Measurements from ENCODE around the gene RAB22A. TPM values are rescaled to one million over a fixed set of nuclear protein-coding genes. Genes with fewer than 3 reads are reported as not detected.

Gene RAB22A
- total and polyA plus RNA-seq, 2 donors from 2014 or later, result 7.0 to 20.7 TPM

DNA sequence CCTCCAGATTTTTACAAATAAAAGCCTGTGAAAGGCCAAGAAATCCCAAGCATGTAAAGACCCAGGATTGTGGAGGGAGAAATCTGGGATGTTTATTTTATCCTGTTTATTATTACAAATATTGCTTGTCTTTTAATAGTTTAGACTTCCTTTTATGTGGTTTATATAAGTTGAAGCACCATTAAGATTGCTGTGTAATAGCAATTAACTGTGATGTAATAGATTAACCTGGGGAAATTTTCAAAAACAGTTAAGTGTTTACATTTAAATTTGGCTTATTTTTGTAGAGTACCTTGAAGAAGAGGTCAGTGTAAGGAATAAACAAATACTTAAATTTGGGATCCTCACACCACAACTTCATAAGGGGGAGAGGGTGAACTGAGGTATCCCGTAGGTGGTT lies 106.5 kb downstream of the RAB22A start:
- no peak overlapping the region for H3K27ac ChIP-seq (ENCODE audit: low read depth in 2 of 2, low read length in 2 of 2)
- TF ChIP-seq, protein P1, sequence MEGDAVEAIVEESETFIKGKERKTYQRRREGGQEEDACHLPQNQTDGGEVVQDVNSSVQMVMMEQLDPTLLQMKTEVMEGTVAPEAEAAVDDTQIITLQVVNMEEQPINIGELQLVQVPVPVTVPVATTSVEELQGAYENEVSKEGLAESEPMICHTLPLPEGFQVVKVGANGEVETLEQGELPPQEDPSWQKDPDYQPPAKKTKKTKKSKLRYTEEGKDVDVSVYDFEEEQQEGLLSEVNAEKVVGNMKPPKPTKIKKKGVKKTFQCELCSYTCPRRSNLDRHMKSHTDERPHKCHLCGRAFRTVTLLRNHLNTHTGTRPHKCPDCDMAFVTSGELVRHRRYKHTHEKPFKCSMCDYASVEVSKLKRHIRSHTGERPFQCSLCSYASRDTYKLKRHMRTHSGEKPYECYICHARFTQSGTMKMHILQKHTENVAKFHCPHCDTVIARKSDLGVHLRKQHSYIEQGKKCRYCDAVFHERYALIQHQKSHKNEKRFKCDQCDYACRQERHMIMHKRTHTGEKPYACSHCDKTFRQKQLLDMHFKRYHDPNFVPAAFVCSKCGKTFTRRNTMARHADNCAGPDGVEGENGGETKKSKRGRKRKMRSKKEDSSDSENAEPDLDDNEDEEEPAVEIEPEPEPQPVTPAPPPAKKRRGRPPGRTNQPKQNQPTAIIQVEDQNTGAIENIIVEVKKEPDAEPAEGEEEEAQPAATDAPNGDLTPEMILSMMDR (IDR thresholded peaks at IDR 0.05; ENCODE audit: borderline replicate concordance, extremely low read depth, insufficient read depth), result no peak
- intact Hi-C loops (cut with DNase I), result no loop called here
- H3K9me3 ChIP-seq (ENCODE audit: control insufficient read depth in 2 of 3, insufficient read depth in 1 of 3, low read length in 3 of 3), result no peaks in the 10 kb centered on the region
- no peaks in the 10 kb centered on the region for H3K27me3 ChIP-seq (ENCODE audit: control insufficient read depth, insufficient read depth, low read length)
- DNase-seq, result no peak
- peaks cover 0 to 9% (median 5%) of the 10 kb centered on the region in 3 donors for H3K4me1 ChIP-seq (ENCODE audit: control insufficient read depth in 2 of 3, insufficient read depth in 2 of 3, low read depth in 1 of 3, low read length in 3 of 3)
- H3K4me3 ChIP-seq (ENCODE audit: low read length in 3 of 3), result no peak overlapping the region
- peaks cover 3 to 7% (median 6%) of the 10 kb centered on the region in 3 donors for H3K36me3 ChIP-seq (ENCODE audit: control insufficient read depth in 2 of 3, insufficient read depth in 3 of 3, low read length in 3 of 3)
- no peak overlapping the region for H3K9ac ChIP-seq (ENCODE audit: low read length in 3 of 3)
- FAIRE-seq, result no peak

DNA sequence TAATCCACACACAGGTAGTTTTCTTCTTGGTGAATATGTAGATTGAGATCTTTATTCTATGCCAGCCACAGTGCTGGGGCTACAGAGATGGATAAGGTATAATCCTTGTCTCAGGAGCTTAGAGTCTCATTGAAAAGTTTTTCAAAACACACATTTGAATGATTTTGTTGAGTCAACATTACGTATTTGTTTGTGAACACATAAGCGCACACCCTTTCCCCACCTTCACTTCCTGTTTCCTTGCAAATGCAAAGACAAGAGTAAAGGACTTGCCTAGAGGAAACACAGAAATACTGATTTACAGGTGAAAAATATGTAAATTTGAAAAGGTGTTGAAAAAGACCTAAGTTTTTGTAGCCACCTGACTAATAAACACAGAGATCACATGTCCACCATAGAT lies 107.3 kb downstream of the RAB22A start:
- H3K36me3 ChIP-seq (ENCODE audit: control insufficient read depth in 2 of 3, insufficient read depth in 3 of 3, low read length in 3 of 3), result peaks cover 3 to 7% (median 6%) of the 10 kb centered on the region in 3 donors
- no peak overlapping the region for H3K27ac ChIP-seq (ENCODE audit: low read depth in 2 of 2, low read length in 2 of 2)
- no peak for DNase-seq
- no peak overlapping the region for H3K4me3 ChIP-seq (ENCODE audit: low read length in 3 of 3)
- no peak overlapping the region for H3K9ac ChIP-seq (ENCODE audit: low read length in 3 of 3)
- no peaks in the 10 kb centered on the region for H3K27me3 ChIP-seq (ENCODE audit: control insufficient read depth, insufficient read depth, low read length)
- intact Hi-C loops (cut with DNase I), result no loop called here
- no peak for FAIRE-seq
- H3K9me3 ChIP-seq (ENCODE audit: control insufficient read depth in 2 of 3, insufficient read depth in 1 of 3, low read length in 3 of 3), result no peaks in the 10 kb centered on the region
- peaks cover 0 to 14% (median 8%) of the 10 kb centered on the region in 3 donors for H3K4me1 ChIP-seq (ENCODE audit: control insufficient read depth in 2 of 3, insufficient read depth in 2 of 3, low read depth in 1 of 3, low read length in 3 of 3)
- TF ChIP-seq, protein P1 (IDR thresholded peaks at IDR 0.05; ENCODE audit: borderline replicate concordance, extremely low read depth, insufficient read depth), result no peak

Other genes starting within 250 kb of the RAB22A start
- not detected for gene ANKRD60, start 81.1 kb upstream of the RAB22A start, total RNA-seq
- not detected for gene ANKRD60, start 81.1 kb upstream of the RAB22A start, polyA plus RNA-seq (ENCODE audit: insufficient read depth, low read depth, low replicate concordance)
- gene VAPB, start 79.5 kb downstream of the RAB22A start, total RNA-seq, result 60.4 TPM
- 49.3 TPM for gene VAPB, start 79.5 kb downstream of the RAB22A start, polyA plus RNA-seq (ENCODE audit: insufficient read depth, low read depth, low replicate concordance)
- gene APCDD1L, start 205.7 kb downstream of the RAB22A start, total RNA-seq, result 1.2 TPM
- 4.5 TPM for gene APCDD1L, start 205.7 kb downstream of the RAB22A start, polyA plus RNA-seq (ENCODE audit: insufficient read depth, low read depth, low replicate concordance)